Activated naive CD8-positive, alpha-beta T cell treated with anti-CD3 and anti-CD28 coated beads, Interleukin-2, amount 50 U/mL, for 24 hours (primary cell): ENCODE measurements around the gene CAMSAP1.

Experiments
- ATAC-seq: fragments of 150-1000 bp; cut with Tn5 transposase; one replicate; pipeline ENCODE4 v1.10.0; 2021
- DNase-seq: peaks from one replicate; pipeline ENCODE4 v3.0.0; 2021
- H3K27ac Mint-ChIP-seq: one replicate; pipeline ENCODE4 v1.8.0; 2021; ENCODE audit warnings: mild to moderate bottlenecking, mixed read lengths
- H3K27me3 Mint-ChIP-seq: one replicate; pipeline ENCODE4 v1.8.0; 2021; ENCODE audit warnings: mixed read lengths
- H3K36me3 Mint-ChIP-seq: one replicate; pipeline ENCODE4 v1.8.0; 2021; ENCODE audit warnings: low read depth, mixed read lengths
- H3K4me1 Mint-ChIP-seq: one replicate; pipeline ENCODE4 v1.8.0; 2021; ENCODE audit warnings: mixed read lengths
- H3K4me3 Mint-ChIP-seq: one replicate; pipeline ENCODE4 v1.8.0; 2021; ENCODE audit warnings: mild to moderate bottlenecking, moderate library complexity, mixed read lengths
- H3K9me3 Mint-ChIP-seq: one replicate; pipeline ENCODE4 v1.8.0; 2021; ENCODE audit warnings: mixed read lengths

The CAMSAP1 gene

GRCh38 chr9:135869909-135870308, 37.4 kb downstream of the CAMSAP1 start:
- Mint-ChIP-seq H3K4me1 (peaks cover 16% of the 10 kb centered on the region), H3K27me3 (no peaks in the 10 kb centered on the region), H3K36me3 (peaks cover 9% of the 10 kb centered on the region), H3K9me3 (no peaks in the 10 kb centered on the region), H3K4me3 (no peak overlapping the region), H3K27ac (no peak overlapping the region)
- DNase-seq (no peak), ATAC-seq (no peak)

DNA sequence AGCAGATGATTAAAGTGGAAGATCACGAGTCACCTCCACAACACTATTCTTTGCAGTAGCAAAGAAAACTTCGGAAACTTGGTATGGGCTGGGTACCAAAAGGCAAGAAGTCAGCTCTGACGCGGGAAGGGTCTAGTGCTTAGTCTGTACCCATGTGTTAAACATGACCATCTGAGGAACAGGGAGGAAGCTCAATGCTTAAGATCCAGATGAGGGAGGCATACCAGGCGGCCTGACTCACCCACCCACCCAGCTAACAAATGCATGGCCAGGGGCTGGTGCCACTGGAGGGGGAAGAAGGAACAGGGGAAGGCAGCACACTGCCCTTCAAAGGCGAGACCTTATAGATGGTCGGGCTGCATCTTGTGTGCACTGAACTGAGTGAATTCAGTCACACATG, 41.8 kb downstream of the CAMSAP1 start:
- Mint-ChIP-seq H3K36me3 (peaks cover 16% of the 10 kb centered on the region), H3K4me1 (peaks cover 11% of the 10 kb centered on the region), H3K4me3 (no peak overlapping the region), H3K9me3 (no peaks in the 10 kb centered on the region), H3K27me3 (no peaks in the 10 kb centered on the region), H3K27ac (no peak overlapping the region)
- DNase-seq (no peak), ATAC-seq (no peak)

DNA sequence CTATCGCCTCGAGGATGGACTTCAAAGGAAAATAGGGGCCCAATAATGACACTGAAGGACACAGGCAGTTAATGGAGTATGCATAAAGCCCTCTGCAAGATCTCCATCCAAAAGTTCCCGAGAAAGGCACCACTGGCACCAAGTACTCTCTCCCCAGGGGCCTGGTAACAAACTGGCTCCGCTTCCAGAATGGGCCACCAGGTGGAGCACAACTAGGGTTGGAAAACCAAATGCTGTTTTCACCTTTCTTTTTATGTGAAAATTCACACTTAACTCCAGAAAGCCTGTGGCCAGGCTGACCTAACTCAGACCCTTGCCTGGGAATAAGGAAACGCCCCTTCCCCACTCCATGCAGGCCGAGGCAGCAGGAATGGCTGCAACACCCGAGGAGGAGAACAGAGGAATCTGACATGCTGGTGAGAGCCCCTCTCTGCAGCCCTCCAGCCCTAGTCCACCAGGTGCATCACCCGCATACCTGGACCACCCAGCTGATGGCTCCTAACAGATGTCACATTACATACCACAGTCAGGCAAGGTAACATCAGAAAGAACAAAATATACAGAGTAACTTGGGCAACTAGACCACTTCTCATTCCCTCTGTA, 42.8 kb downstream of the CAMSAP1 start:
- H3K27me3 Mint-ChIP-seq, result no peaks in the 10 kb centered on the region
- H3K4me3 Mint-ChIP-seq, result no peak overlapping the region
- H3K27ac Mint-ChIP-seq, result no peak overlapping the region
- H3K4me1 Mint-ChIP-seq, result peaks cover 11% of the 10 kb centered on the region
- H3K36me3 Mint-ChIP-seq, result peaks cover 9% of the 10 kb centered on the region
- DNase-seq (peak; percentile 79), ATAC-seq (peak; percentile 59)
- H3K9me3 Mint-ChIP-seq, result no peaks in the 10 kb centered on the region

GRCh38 chr9:135862809-135863208, 44.5 kb downstream of the CAMSAP1 start:
- H3K36me3 Mint-ChIP-seq, result peaks cover 9% of the 10 kb centered on the region

DNA sequence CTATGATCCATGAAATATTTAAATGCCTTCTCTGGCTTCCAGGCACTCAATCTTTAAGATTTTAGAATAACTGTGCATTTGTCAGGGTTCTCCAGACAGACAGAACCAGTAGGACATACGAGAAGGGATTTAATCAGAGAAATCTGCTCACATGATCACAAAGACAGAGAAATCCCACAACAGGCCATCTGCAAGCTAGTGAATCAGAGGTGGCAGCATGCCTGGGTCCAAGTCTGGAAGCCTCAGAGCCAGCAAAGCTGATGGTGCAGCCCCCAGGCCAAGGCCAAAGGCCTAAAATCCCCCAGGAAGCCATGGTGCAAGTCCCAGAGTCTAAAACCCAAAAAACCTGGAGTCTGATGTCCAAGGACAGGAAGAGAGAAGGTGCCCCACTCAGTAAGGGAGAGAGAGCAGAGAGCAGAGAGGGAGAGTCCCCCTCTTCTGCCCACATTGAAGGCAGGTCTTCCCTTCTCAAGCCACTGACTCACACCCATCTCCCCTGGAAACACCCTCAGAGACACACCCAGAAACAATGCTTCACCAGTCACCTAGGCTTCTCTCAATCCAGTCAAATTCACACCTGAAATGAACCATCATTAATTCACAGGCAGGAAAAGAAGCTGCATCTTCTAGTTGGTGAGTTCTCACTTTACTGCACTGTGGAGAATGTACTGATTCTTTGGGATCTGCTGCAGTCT, 48.7 kb downstream of the CAMSAP1 start:
- DNase-seq (no peak), ATAC-seq (peak; percentile 73)
- Mint-ChIP-seq H3K36me3 (peaks cover 16% of the 10 kb centered on the region), H3K27me3 (no peaks in the 10 kb centered on the region), H3K27ac (no peak overlapping the region), H3K4me1 (peaks cover 2% of the 10 kb centered on the region), H3K9me3 (no peaks in the 10 kb centered on the region), H3K4me3 (no peak overlapping the region)

More at GRCh38 chr9:135862809-135863208, 44.5 kb downstream of the CAMSAP1 start:
- no peak overlapping the region for H3K4me3 Mint-ChIP-seq
- H3K27me3 Mint-ChIP-seq, result no peaks in the 10 kb centered on the region
- DNase-seq, result no peak
- no peak overlapping the region for H3K27ac Mint-ChIP-seq
- ATAC-seq, result no peak
- peaks cover 11% of the 10 kb centered on the region for H3K4me1 Mint-ChIP-seq
- no peaks in the 10 kb centered on the region for H3K9me3 Mint-ChIP-seq

- Mint-ChIP-seq H3K27ac (no peak overlapping the region), H3K4me1 (peaks cover 2% of the 10 kb centered on the region), H3K9me3 (no peaks in the 10 kb centered on the region), H3K4me3 (no peak overlapping the region), H3K27me3 (no peaks in the 10 kb centered on the region), H3K36me3 (peaks cover 13% of the 10 kb centered on the region)
- ATAC-seq, result no peak
- no peak for DNase-seq
Observed at GRCh38 chr9:135857843-135858242, 49.5 kb downstream of the CAMSAP1 start.

GRCh38 chr9:135857371-135857786, 50.0 kb downstream of the CAMSAP1 start:
- Mint-ChIP-seq H3K9me3 (no peaks in the 10 kb centered on the region), H3K36me3 (peaks cover 13% of the 10 kb centered on the region), H3K27me3 (no peaks in the 10 kb centered on the region), H3K4me3 (no peak overlapping the region), H3K27ac (no peak overlapping the region), H3K4me1 (peaks cover 2% of the 10 kb centered on the region)
- ATAC-seq (no peak), DNase-seq (no peak)

GRCh38 chr9:135851748-135852147, 55.6 kb downstream of the CAMSAP1 start:
- ATAC-seq (no peak), DNase-seq (no peak)
- H3K36me3 Mint-ChIP-seq, result peaks cover 11% of the 10 kb centered on the region
- peaks cover 15% of the 10 kb centered on the region for H3K4me1 Mint-ChIP-seq
- no peaks in the 10 kb centered on the region for H3K27me3 Mint-ChIP-seq
- H3K27ac Mint-ChIP-seq, result peak overlapping the region; percentile 54
- H3K9me3 Mint-ChIP-seq, result no peaks in the 10 kb centered on the region
- no peak overlapping the region for H3K4me3 Mint-ChIP-seq

DNA sequence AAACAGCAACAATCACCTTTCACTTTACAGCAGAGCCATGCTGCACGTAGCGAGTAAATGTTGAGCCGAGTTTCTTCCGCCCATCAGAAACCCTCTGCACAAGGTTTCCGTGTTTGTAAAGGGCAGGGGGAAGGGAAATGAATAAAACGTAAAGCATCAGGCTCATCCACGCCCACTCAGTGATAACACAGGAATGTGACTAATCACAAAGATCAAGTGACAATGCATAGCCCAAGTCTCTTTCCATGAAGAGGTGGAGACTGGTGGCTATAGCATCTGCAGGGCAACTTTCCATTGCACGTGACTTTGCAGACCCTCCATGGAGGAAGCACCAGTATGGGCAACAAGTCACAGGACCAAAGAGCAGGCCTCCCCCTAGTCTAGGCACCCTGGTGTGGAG, 56.6 kb downstream of the CAMSAP1 start:
- H3K4me3 Mint-ChIP-seq, result no peak overlapping the region
- H3K27ac Mint-ChIP-seq, result no peak overlapping the region
- peaks cover 1% of the 10 kb centered on the region for H3K9me3 Mint-ChIP-seq
- DNase-seq (no peak), ATAC-seq (peak; percentile 83)
- H3K4me1 Mint-ChIP-seq, result peaks cover 15% of the 10 kb centered on the region
- no peaks in the 10 kb centered on the region for H3K27me3 Mint-ChIP-seq
- peaks cover 21% of the 10 kb centered on the region for H3K36me3 Mint-ChIP-seq

GRCh38 chr9:135849181-135849580, 58.2 kb downstream of the CAMSAP1 start:
- peaks cover 37% of the 10 kb centered on the region for H3K36me3 Mint-ChIP-seq
- H3K27me3 Mint-ChIP-seq, result no peaks in the 10 kb centered on the region
- H3K4me3 Mint-ChIP-seq, result no peak overlapping the region
- DNase-seq (no peak), ATAC-seq (no peak)
- peaks cover 15% of the 10 kb centered on the region for H3K4me1 Mint-ChIP-seq
- H3K27ac Mint-ChIP-seq, result no peak overlapping the region
- peaks cover 13% of the 10 kb centered on the region for H3K9me3 Mint-ChIP-seq

GRCh38 chr9:135848341-135849047, 58.9 kb downstream of the CAMSAP1 start:
- ATAC-seq, result no peak
- Mint-ChIP-seq H3K27ac (no peak overlapping the region), H3K36me3 (peaks cover 41% of the 10 kb centered on the region)

DNA sequence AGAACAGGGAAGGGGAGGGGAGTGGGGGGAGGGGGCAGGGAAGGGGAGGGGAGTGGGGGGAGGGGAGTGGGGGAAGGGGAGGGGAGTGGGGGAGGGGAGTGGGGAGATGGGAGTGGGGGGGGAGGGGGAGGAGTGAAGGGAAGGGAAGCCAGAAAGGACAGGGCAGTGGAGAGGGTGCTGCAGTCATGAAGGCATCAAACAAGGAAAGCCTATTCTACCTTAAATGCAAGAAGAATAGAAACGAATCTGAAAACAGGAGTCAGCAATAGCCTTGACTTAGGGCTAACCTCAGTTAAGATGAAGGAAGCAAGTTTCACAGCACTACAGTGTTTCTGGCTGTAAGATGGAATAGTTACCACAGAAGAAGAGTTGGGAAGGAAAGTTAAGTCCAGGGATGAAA, 59.5 kb downstream of the CAMSAP1 start:
- H3K4me1 Mint-ChIP-seq, result peaks cover 18% of the 10 kb centered on the region
- peaks cover 17% of the 10 kb centered on the region for H3K9me3 Mint-ChIP-seq
- ATAC-seq (no peak), DNase-seq (no peak)
- no peaks in the 10 kb centered on the region for H3K27me3 Mint-ChIP-seq
- H3K4me3 Mint-ChIP-seq, result no peak overlapping the region
- no peak overlapping the region for H3K27ac Mint-ChIP-seq
- H3K36me3 Mint-ChIP-seq, result peaks cover 44% of the 10 kb centered on the region

More at GRCh38 chr9:135848341-135849047, 58.9 kb downstream of the CAMSAP1 start:
- Mint-ChIP-seq H3K4me1 (peaks cover 18% of the 10 kb centered on the region), H3K27me3 (no peaks in the 10 kb centered on the region), H3K4me3 (no peak overlapping the region), H3K9me3 (peaks cover 17% of the 10 kb centered on the region)
- DNase-seq, result no peak

- H3K4me3 Mint-ChIP-seq, result no peak overlapping the region
- peaks cover 14% of the 10 kb centered on the region for H3K9me3 Mint-ChIP-seq
- no peak for ATAC-seq
- H3K27me3 Mint-ChIP-seq, result no peaks in the 10 kb centered on the region
- no peak for DNase-seq
- H3K4me1 Mint-ChIP-seq, result peaks cover 8% of the 10 kb centered on the region
- no peak overlapping the region for H3K27ac Mint-ChIP-seq
- H3K36me3 Mint-ChIP-seq, result peaks cover 21% of the 10 kb centered on the region
Observed at GRCh38 chr9:135840539-135840938, 66.8 kb downstream of the CAMSAP1 start.

DNA sequence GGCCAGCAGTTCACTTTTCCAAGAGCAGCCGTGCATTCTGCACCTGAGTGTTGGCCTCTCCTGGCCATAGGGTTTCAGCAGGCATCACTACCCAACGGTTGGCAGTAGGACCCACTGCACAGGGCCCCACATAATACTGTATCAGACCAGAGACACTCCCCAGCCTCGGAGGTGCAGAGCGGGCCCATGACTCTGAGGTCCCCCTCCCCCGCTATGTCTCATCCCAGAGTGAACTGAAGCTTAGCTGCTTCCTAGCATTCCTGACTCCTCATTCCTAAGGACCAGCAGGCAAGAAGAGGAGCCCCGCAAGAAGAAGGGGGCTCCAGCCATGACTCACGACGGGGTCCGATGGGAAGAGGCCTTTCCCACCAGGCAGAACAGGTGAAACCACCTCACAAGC, 67.2 kb downstream of the CAMSAP1 start:
- Mint-ChIP-seq H3K4me3 (no peak overlapping the region), H3K36me3 (peaks cover 17% of the 10 kb centered on the region)

DNA sequence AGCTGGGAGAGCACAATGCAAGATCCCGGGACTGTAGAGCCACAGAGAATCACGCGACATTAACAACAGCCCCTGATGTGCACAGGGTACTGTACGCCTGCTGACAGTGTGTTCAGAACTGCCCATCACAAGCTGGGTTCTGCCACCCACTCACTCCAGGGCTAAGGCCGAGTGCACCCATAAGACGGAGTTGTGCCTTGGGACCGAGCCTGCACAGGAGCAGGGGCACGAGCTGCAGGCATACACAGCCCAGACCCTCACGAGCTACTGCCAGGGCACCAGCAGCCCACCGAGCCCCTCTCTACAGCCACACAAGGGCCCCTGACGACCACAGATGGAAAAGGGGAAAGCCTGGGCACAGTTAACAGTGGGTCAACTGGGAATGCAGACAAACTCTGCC, 67.8 kb downstream of the CAMSAP1 start:
- DNase-seq (no peak), ATAC-seq (no peak)
- Mint-ChIP-seq H3K36me3 (peaks cover 11% of the 10 kb centered on the region), H3K9me3 (peaks cover 7% of the 10 kb centered on the region), H3K27me3 (no peaks in the 10 kb centered on the region), H3K4me3 (no peak overlapping the region), H3K27ac (no peak overlapping the region), H3K4me1 (peaks cover 8% of the 10 kb centered on the region)

More for the DNA sequence above, 67.2 kb downstream of the CAMSAP1 start:
- peaks cover 11% of the 10 kb centered on the region for H3K9me3 Mint-ChIP-seq
- ATAC-seq, result no peak
- H3K4me1 Mint-ChIP-seq, result peaks cover 8% of the 10 kb centered on the region
- DNase-seq, result no peak
- H3K27me3 Mint-ChIP-seq, result no peaks in the 10 kb centered on the region
- no peak overlapping the region for H3K27ac Mint-ChIP-seq
